Measurements from ENCODE around the gene AGAP2.
"Not testable (repeated sequence)": the region's sequence is repeated elsewhere in the genome, so short reads cannot be mapped to it uniquely, and the experiment has no call there.

AGAP2 gene

GRCh38 chr12:57693659-57694458 lies 44.7 kb downstream of the AGAP2 start, which contains the start of gene OS9:
Gene OS9, plus strand, starts transcription at chr12:57694132. Its CDS starts 30 bp downstream, at chr12:57694162.
- H3K9ac ChIP-seq (ENCODE audit: low read depth, low read length): peak within 1 kb of the TSS; percentile 85
- no peaks in the 10 kb centered on the region for H3K27me3 ChIP-seq (ENCODE audit: insufficient read depth, low read length)
- peak within 1 kb of the TSS; percentile 33 for H3K27ac ChIP-seq (ENCODE audit: low read length)
- H3K9me3 ChIP-seq (ENCODE audit: insufficient read depth, low read depth, low read length): no peaks in the 10 kb centered on the region
- peak within 1 kb of the TSS; percentile 93 for H3K4me3 ChIP-seq (ENCODE audit: low read length)
- peaks cover 19% of the 10 kb centered on the region; the same call in 1 of the 2 replicates for H3K36me3 ChIP-seq (ENCODE audit: insufficient read depth, low read depth, low read length)
- H3K4me1 ChIP-seq (ENCODE audit: insufficient read depth, low read length): 0 out of 2 replicates have a peak, but pooled peaks cover 6% of the 10 kb centered on the region

- H3K4me3 ChIP-seq (ENCODE audit: low read length): peak overlapping the region; percentile 46; the same call in 1 of the 2 replicates
- no peak overlapping the region for H3K27ac ChIP-seq (ENCODE audit: low read length)
- H3K9ac ChIP-seq (ENCODE audit: low read depth, low read length): no peak overlapping the region
- H3K9me3 ChIP-seq (ENCODE audit: insufficient read depth, low read depth, low read length): no peaks in the 10 kb centered on the region; the same call in 1 of the 2 replicates
- H3K36me3 ChIP-seq (ENCODE audit: insufficient read depth, low read depth, low read length): peaks cover 19% of the 10 kb centered on the region; the same call in 1 of the 2 replicates
- no peaks in the 10 kb centered on the region for H3K27me3 ChIP-seq (ENCODE audit: insufficient read depth, low read length)
- 0 out of 2 replicates have a peak, but pooled peaks cover 6% of the 10 kb centered on the region for H3K4me1 ChIP-seq (ENCODE audit: insufficient read depth, low read length)
These were observed 45.3 kb downstream of the AGAP2 start for GRCh38 chr12:57693317-57693658.

DNA sequence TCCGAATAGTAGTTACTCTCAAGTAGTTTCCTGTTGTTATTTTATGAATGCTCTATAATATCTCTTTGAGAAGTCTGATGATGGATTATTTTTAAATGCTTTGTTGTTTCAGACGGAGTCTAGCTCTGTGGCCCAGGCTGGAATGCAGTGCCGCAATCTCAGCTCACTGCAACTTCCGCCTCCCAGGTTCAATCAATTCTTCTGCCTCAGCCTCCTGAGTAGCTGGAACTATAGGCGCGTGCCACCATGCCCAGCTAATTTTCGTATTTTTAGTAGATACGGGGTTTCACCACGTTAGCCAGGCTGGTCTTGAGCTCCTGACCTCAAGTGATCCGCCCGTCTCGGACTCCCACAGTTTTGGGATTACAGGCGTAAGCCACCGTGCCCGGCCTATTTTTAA lies 46.0 kb downstream of the AGAP2 start:
- Histone ChIP-seq H3K9me3 (ENCODE audit: insufficient read depth, low read depth, low read length) (no peaks in the 10 kb centered on the region; the same call in 1 of the 2 replicates), H3K4me3 (ENCODE audit: low read length) (no peak overlapping the region), H3K27ac (ENCODE audit: low read length) (no peak overlapping the region), H3K4me1 (ENCODE audit: insufficient read depth, low read length) (0 out of 2 replicates have a peak, but pooled peaks cover 6% of the 10 kb centered on the region), H3K27me3 (ENCODE audit: insufficient read depth, low read length) (no peaks in the 10 kb centered on the region), H3K9ac (ENCODE audit: low read depth, low read length) (no peak overlapping the region), H3K36me3 (ENCODE audit: insufficient read depth, low read depth, low read length) (peaks cover 14% of the 10 kb centered on the region; the same call in 1 of the 2 replicates)

DNA sequence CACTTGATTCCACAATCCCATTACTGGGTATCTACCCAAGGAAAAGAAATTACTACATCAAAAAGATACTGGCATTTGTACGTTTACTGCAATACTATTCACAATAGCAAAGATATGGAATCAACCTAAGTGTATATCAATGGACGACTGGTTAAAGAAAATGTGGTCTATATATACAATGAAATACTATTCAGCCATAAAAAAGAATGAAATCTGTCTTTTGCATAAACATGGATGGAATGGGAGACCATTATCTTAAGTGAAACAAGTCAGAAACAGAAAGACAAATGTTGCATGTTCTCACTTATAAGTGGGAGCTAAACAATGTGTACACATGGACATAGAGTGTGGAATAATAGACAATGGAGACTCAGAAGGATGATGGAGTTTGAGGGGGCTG lies 49.6 kb downstream of the AGAP2 start:
- H3K9ac ChIP-seq (ENCODE audit: low read depth, low read length): no peak overlapping the region
- no peak overlapping the region for H3K4me3 ChIP-seq (ENCODE audit: low read length)
- no peak overlapping the region for H3K27ac ChIP-seq (ENCODE audit: low read length)
- no peaks in the 10 kb centered on the region for H3K4me1 ChIP-seq (ENCODE audit: insufficient read depth, low read length)
- H3K27me3 ChIP-seq (ENCODE audit: insufficient read depth, low read length): 0 out of 2 replicates have a peak, but pooled peaks cover 6% of the 10 kb centered on the region
- no peaks in the 10 kb centered on the region for H3K36me3 ChIP-seq (ENCODE audit: insufficient read depth, low read depth, low read length)
- no peaks in the 10 kb centered on the region; the same call in 1 of the 2 replicates for H3K9me3 ChIP-seq (ENCODE audit: insufficient read depth, low read depth, low read length)

DNA sequence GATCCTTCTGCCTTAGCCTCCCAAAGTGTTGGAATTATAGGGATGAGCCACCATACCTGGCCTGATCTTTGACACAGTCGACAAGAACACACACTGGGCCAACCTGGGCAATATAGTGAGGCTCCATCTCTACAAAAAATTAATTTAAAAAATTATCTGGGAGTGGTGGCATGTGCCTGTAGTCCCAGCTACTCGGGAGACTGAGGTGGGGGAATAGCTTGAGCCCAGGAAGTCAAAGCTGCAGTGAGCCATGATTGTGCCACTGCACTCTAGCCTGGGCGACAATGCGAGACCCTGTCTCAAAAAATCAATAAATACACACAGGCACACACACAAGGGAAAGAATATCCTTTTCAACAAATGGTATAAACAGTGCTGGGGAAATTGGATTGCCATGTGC lies 50.7 kb downstream of the AGAP2 start:
- no peak overlapping the region for H3K27ac ChIP-seq (ENCODE audit: low read length)
- no peak overlapping the region for H3K4me3 ChIP-seq (ENCODE audit: low read length)
- H3K9ac ChIP-seq (ENCODE audit: low read depth, low read length): no peak overlapping the region
- H3K27me3 ChIP-seq (ENCODE audit: insufficient read depth, low read length): 0 out of 2 replicates have a peak, but pooled peaks cover 6% of the 10 kb centered on the region
- no peaks in the 10 kb centered on the region for H3K4me1 ChIP-seq (ENCODE audit: insufficient read depth, low read length)
- no peaks in the 10 kb centered on the region for H3K36me3 ChIP-seq (ENCODE audit: insufficient read depth, low read depth, low read length)
- no peaks in the 10 kb centered on the region; the same call in 1 of the 2 replicates for H3K9me3 ChIP-seq (ENCODE audit: insufficient read depth, low read depth, low read length)

DNA sequence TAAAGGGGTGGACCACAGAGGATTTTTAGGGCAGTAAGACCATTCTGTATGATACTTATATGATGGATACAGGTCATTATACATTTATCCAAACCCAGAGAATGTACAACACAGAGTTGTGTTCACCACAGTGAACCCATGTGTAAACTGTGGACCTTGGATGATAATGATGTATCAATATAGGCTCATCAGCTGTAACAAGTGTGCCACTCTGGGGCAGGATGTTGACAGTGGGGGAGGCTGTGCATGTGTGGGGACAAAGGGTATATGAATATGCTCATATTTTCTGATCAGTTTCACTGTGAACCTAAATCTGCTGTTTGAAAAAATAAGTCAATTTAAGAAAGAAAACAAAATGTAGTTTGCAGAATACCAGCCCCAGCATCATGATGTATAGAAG lies 58.8 kb downstream of the AGAP2 start:
- Histone ChIP-seq H3K4me1 (ENCODE audit: insufficient read depth, low read length) (no peaks in the 10 kb centered on the region), H3K27ac (ENCODE audit: low read length) (no peak overlapping the region), H3K27me3 (ENCODE audit: insufficient read depth, low read length) (no peaks in the 10 kb centered on the region), H3K36me3 (ENCODE audit: insufficient read depth, low read depth, low read length) (no peaks in the 10 kb centered on the region), H3K9me3 (ENCODE audit: insufficient read depth, low read depth, low read length) (no peaks in the 10 kb centered on the region; the same call in 1 of the 2 replicates), H3K9ac (ENCODE audit: low read depth, low read length) (no peak overlapping the region), H3K4me3 (ENCODE audit: low read length) (no peak overlapping the region)

DNA sequence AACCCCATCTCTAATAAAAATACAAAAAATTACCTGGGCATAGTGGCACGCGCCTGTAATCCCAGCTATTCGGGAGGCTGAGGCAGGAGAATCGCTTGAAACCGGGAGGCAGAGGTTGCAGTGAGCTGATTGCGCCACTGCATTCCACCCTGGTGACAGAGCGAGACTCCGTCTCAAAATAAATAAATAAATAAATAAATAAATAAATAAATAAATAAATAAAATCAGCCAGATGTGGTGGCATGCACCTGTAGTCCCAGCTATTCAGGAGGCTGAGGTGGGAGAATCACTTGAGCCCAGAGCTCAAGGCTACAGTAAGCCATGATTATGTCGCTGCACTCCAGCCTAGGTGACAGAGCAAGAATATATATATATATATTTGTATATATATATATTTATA lies 60.6 kb downstream of the AGAP2 start:
- not testable (repeated sequence) for H3K4me3 ChIP-seq (ENCODE audit: low read length); H3K27me3 ChIP-seq (ENCODE audit: insufficient read depth, low read length); H3K9ac ChIP-seq (ENCODE audit: low read depth, low read length); H3K4me1 ChIP-seq (ENCODE audit: insufficient read depth, low read length); H3K27ac ChIP-seq (ENCODE audit: low read length); H3K36me3 ChIP-seq (ENCODE audit: insufficient read depth, low read depth, low read length); H3K9me3 ChIP-seq (ENCODE audit: insufficient read depth, low read depth, low read length)

GRCh38 chr12:57674691-57675090 lies 63.9 kb downstream of the AGAP2 start:
- Histone ChIP-seq H3K9me3 (ENCODE audit: insufficient read depth, low read depth, low read length) (peaks cover 9% of the 10 kb centered on the region; the same call in 1 of the 2 replicates), H3K9ac (ENCODE audit: low read depth, low read length) (no peak overlapping the region), H3K27me3 (ENCODE audit: insufficient read depth, low read length) (no peaks in the 10 kb centered on the region), H3K4me1 (ENCODE audit: insufficient read depth, low read length) (no peaks in the 10 kb centered on the region), H3K36me3 (ENCODE audit: insufficient read depth, low read depth, low read length) (no peaks in the 10 kb centered on the region), H3K27ac (ENCODE audit: low read length) (no peak overlapping the region), H3K4me3 (ENCODE audit: low read length) (no peak overlapping the region)
